OCI-LY1 (cell line): Measurements from ENCODE around the gene SDK1.

Source experiments
- H2AFZ ChIP-seq: fragments of 200-600 bp; sonication (generic), shearing (Covaris generic); 2 replicates; pipeline ENCODE4 v1.6.0; 2014; ENCODE audit warnings: antibody characterized with exemption, mild to moderate bottlenecking, low read length
- H3F3A ChIP-seq: fragments of 200-600 bp; sonication (generic), shearing (Covaris generic); 2 replicates; pipeline ENCODE4 v1.6.0; 2014; ENCODE audit warnings: mild to moderate bottlenecking, antibody characterized with exemption, low read length, moderate library complexity; ENCODE audit not compliant: insufficient read depth
- H3K27ac ChIP-seq: fragments of 200-600 bp; sonication (generic); 2 replicates; pipeline ENCODE4 v1.5.1; 2014; ENCODE audit warnings: low read length, mixed run types, mild to moderate bottlenecking, low read depth; ENCODE audit not compliant: poor library complexity, severe bottlenecking
- H3K27me3 ChIP-seq: fragments of 200-600 bp; sonication (generic); 2 replicates; pipeline ENCODE4 v1.6.0; 2014; ENCODE audit warnings: antibody characterized with exemption, mild to moderate bottlenecking, low read length, moderate library complexity; ENCODE audit not compliant: insufficient read depth
- H3K36me3 ChIP-seq: fragments of 200-600 bp; sonication (generic); 2 replicates; pipeline ENCODE4 v1.6.1; 2014; ENCODE audit warnings: mild to moderate bottlenecking, antibody characterized with exemption, low read length, moderate library complexity, mixed read lengths; ENCODE audit not compliant: insufficient read depth
- H3K4me1 ChIP-seq: fragments of 200-600 bp; sonication (generic); 2 replicates; pipeline ENCODE4 v1.5.1; 2014; ENCODE audit warnings: mild to moderate bottlenecking, low read length, moderate library complexity; ENCODE audit not compliant: insufficient read depth, severe bottlenecking
- H3K4me2 ChIP-seq: fragments of 200-600 bp; sonication (generic), shearing (Covaris generic); 2 replicates; pipeline ENCODE4 v1.6.1; 2014; ENCODE audit warnings: low read length
- H3K4me3 ChIP-seq: fragments of 200-600 bp; sonication (generic); 2 replicates; pipeline ENCODE4 v1.5.1; 2014; ENCODE audit warnings: low read length, low read depth, mild to moderate bottlenecking, mixed read lengths; ENCODE audit not compliant: poor library complexity, severe bottlenecking
- H3K79me2 ChIP-seq: fragments of 200-600 bp; shearing (Covaris generic); 2 replicates; pipeline ENCODE4 v1.6.1; 2016; ENCODE audit warnings: mixed run types, low read length, mixed read lengths; ENCODE audit not compliant: insufficient read depth
- H3K9ac ChIP-seq: fragments of 200-600 bp; sonication (generic), shearing (Covaris generic); 2 replicates; pipeline ENCODE4 v1.6.1; 2014; ENCODE audit warnings: mild to moderate bottlenecking, low read length, mixed read lengths
- H3K9me2 ChIP-seq: fragments of 200-600 bp; sonication (generic), shearing (Covaris generic); 2 replicates; pipeline ENCODE4 v1.6.1; 2014; ENCODE audit warnings: low read depth, mild to moderate bottlenecking, low read length, mixed read lengths
- H3K9me3 ChIP-seq: fragments of 200-600 bp; shearing (Covaris generic); 2 replicates; pipeline ENCODE4 v1.6.1; 2014; ENCODE audit warnings: low read length, mixed read lengths
- H4K20me1 ChIP-seq: fragments of 200-600 bp; sonication (generic), shearing (Covaris generic); 2 replicates; pipeline ENCODE4 v1.6.0; 2016; ENCODE audit warnings: mild to moderate bottlenecking, low read length; ENCODE audit not compliant: insufficient read depth
- CTCF ChIP-seq: fragments of 200-600 bp; sonication (generic), shearing (Covaris generic); IDR thresholded peaks from 2 replicates; pipeline ENCODE4 v1.5.1; 2017; ENCODE audit warnings: mild to moderate bottlenecking, antibody characterized with exemption, low read length, moderate library complexity, mixed read lengths
- EZH2 ChIP-seq: fragments of 200-600 bp; sonication (generic), shearing (Covaris generic); IDR thresholded peaks from 2 replicates; pipeline ENCODE4 v1.8.0; 2017; ENCODE audit warnings: borderline replicate concordance, mixed run types, mild to moderate bottlenecking, antibody characterized with exemption, low read length, moderate library complexity, mixed read lengths

SDK1 gene

GRCh38 chr7:3533040-3533439, 232.0 kb downstream of the SDK1 start:
- peak overlapping the region; percentile 69 for H3K27ac ChIP-seq
- H3K9me2 ChIP-seq: no peaks in the 10 kb centered on the region
- TF ChIP-seq EZH2 (no peak), CTCF (no peak)
- H3F3A ChIP-seq: no peaks in the 10 kb centered on the region
- no peaks in the 10 kb centered on the region for H3K36me3 ChIP-seq
- H3K4me3 ChIP-seq: no peak overlapping the region
- H3K4me1 ChIP-seq: peaks cover 26% of the 10 kb centered on the region
- H3K9me3 ChIP-seq: no peaks in the 10 kb centered on the region
- peaks cover 4% of the 10 kb centered on the region; the same call in 1 of the 2 replicates for H3K79me2 ChIP-seq
- H3K9ac ChIP-seq: no peak overlapping the region
- H4K20me1 ChIP-seq: no peaks in the 10 kb centered on the region
- H3K4me2 ChIP-seq: no peak overlapping the region
- H2AFZ ChIP-seq: no peak overlapping the region
- H3K27me3 ChIP-seq: no peaks in the 10 kb centered on the region

- no peaks in the 10 kb centered on the region for H3K9me3 ChIP-seq
- no peak overlapping the region for H3K4me3 ChIP-seq
- no peak overlapping the region for H3K9ac ChIP-seq
- no peaks in the 10 kb centered on the region for H3K36me3 ChIP-seq
- no peak overlapping the region for H2AFZ ChIP-seq
- no peaks in the 10 kb centered on the region for H3K9me2 ChIP-seq
- H3K27me3 ChIP-seq: no peaks in the 10 kb centered on the region
- H3F3A ChIP-seq: no peaks in the 10 kb centered on the region
- no peaks in the 10 kb centered on the region for H4K20me1 ChIP-seq
- peaks cover 25% of the 10 kb centered on the region for H3K4me1 ChIP-seq
- no peak overlapping the region for H3K4me2 ChIP-seq
- TF ChIP-seq CTCF (no peak), EZH2 (no peak)
- H3K27ac ChIP-seq: no peak overlapping the region
- H3K79me2 ChIP-seq: peaks cover 4% of the 10 kb centered on the region; the same call in 1 of the 2 replicates
These were observed 236.3 kb downstream of the SDK1 start for GRCh38 chr7:3537210-3537875.

GRCh38 chr7:3538041-3538440, 237.0 kb downstream of the SDK1 start:
- Histone ChIP-seq H3F3A (no peaks in the 10 kb centered on the region), H2AFZ (no peak overlapping the region), H3K9ac (no peak overlapping the region), H3K36me3 (no peaks in the 10 kb centered on the region), H3K27ac (no peak overlapping the region), H3K79me2 (peaks cover 4% of the 10 kb centered on the region; the same call in 1 of the 2 replicates), H3K9me2 (no peaks in the 10 kb centered on the region), H3K9me3 (no peaks in the 10 kb centered on the region), H3K4me3 (no peak overlapping the region), H3K4me2 (no peak overlapping the region), H3K27me3 (no peaks in the 10 kb centered on the region), H3K4me1 (peaks cover 18% of the 10 kb centered on the region), H4K20me1 (no peaks in the 10 kb centered on the region)
- TF ChIP-seq CTCF: no peak
